B cell (primary cell): Measurements from ENCODE around the gene SLC25A24. TPM values are rescaled to one million over a fixed set of nuclear protein-coding genes. Genes with fewer than 3 reads are reported as not detected.

Experiments used
- ATAC-seq: fragments of 200-7000 bp; cut with Tn5 transposase; one replicate; pipeline ENCODE4 v1.10.0; 2021; ENCODE audit warnings: low read depth, mild to moderate bottlenecking, moderate number of reproducible peaks, moderate library complexity
- CTCF ChIA-PET: fragments of 350-600 bp; sonication (Branson Sonifier 250); formaldehyde crosslinking; loops from one replicate; lab custom pipeline; 2021; ENCODE audit warnings: antibody characterized with exemption, inconsistent platforms; lab: Charles Lee
- POLR2A ChIA-PET: fragments of 350-600 bp; sonication (Branson Sonifier 250); formaldehyde crosslinking; loops from one replicate; lab custom pipeline; 2021; ENCODE audit warnings: antibody characterized with exemption; lab: Charles Lee
- DNase-seq: peaks from one replicate; pipeline ENCODE4 v3.0.0; 2013
- H2AFZ ChIP-seq: 2 replicates; pipeline ENCODE4 v1.6.1; 2012; ENCODE audit warnings: mild to moderate bottlenecking, low read depth, low read length; ENCODE audit not compliant: insufficient read depth, poor library complexity, severe bottlenecking
- H3K27ac ChIP-seq, 2 donors: 1 replicate in 1 of 2; 2 replicates in 1 of 2; pipeline ENCODE4 v1.5.1; 2012 to 2013; ENCODE audit warnings: low read length in 2 of 2, mild to moderate bottlenecking in 2 of 2, moderate library complexity in 1 of 2
- H3K27me3 ChIP-seq, 4 experiments: fragments of 200-600 bp in 1 of 4; sonication (generic) in 1 of 4; replicated peaks in 1 of 4; 1 replicate in 2 of 4; 2 replicates in 2 of 4; pipeline versions ENCODE4 v1.6.1 to v1.7.0; 2013 to 2016; ENCODE audit warnings: low read length in 3 of 4, mild to moderate bottlenecking in 2 of 4, mixed read lengths in 1 of 4, moderate library complexity in 1 of 4; ENCODE audit not compliant: insufficient read depth in 4 of 4, control insufficient read depth in 3 of 4; ENCODE audit errors: control extremely low read depth in 1 of 4
- H3K36me3 ChIP-seq, 2 experiments: replicated peaks in 1 of 2; 1 replicate in 1 of 2; 2 replicates in 1 of 2; pipeline versions ENCODE4 v1.6.1 to v1.7.1; 2013; ENCODE audit warnings: low read length in 1 of 2; ENCODE audit not compliant: insufficient read depth in 2 of 2, control insufficient read depth in 1 of 2; ENCODE audit errors: control extremely low read depth in 1 of 2, extremely low read depth in 1 of 2
- H3K4me1 ChIP-seq, 2 donors: fragments of 200-600 bp in 1 of 2; sonication (generic) in 1 of 2; 1 replicate in 1 of 2; 2 replicates in 1 of 2; pipeline versions ENCODE4 v1.5.1 to v1.6.1; 2013 to 2017; ENCODE audit warnings: low read length in 2 of 2; ENCODE audit not compliant: control insufficient read depth in 2 of 2, insufficient read depth in 2 of 2
- H3K4me2 ChIP-seq: replicated peaks from 2 replicates; pipeline ENCODE3; 2012; ENCODE audit warnings: mild to moderate bottlenecking, low read depth, low read length; ENCODE audit not compliant: poor library complexity, severe bottlenecking
- H3K4me3 ChIP-seq, 5 experiments: fragments of 200-600 bp in 1 of 5; sonication (generic) in 1 of 5; 1 replicate in 3 of 5; 2 replicates in 2 of 5; pipeline versions ENCODE4 v1.5.1 to v1.7.0; 2011 to 2016; ENCODE audit warnings: low read length in 4 of 5, mild to moderate bottlenecking in 4 of 5, low read depth in 2 of 5, control low read depth in 1 of 5, moderate library complexity in 1 of 5; ENCODE audit not compliant: insufficient read depth in 1 of 5; ENCODE audit errors: control extremely low read depth in 1 of 5, extremely low read depth in 1 of 5
- H3K79me2 ChIP-seq: fragments of 200-600 bp; sonication (generic); one replicate; pipeline ENCODE4 v1.6.0; 2016; ENCODE audit warnings: low read length; ENCODE audit not compliant: control insufficient read depth, insufficient read depth
- H3K9ac ChIP-seq: fragments of 200-600 bp; sonication (generic); 2 replicates; pipeline ENCODE4 v1.6.1; 2017; ENCODE audit warnings: mild to moderate bottlenecking, low read length, moderate library complexity
- H3K9me3 ChIP-seq, 3 donors: one replicate each; pipeline versions ENCODE4 v1.6.1 to v1.7.1; 2013; ENCODE audit warnings: low read length in 2 of 3; ENCODE audit not compliant: control insufficient read depth in 2 of 3, insufficient read depth in 1 of 3; ENCODE audit errors: control extremely low read depth in 1 of 3
- H4K20me1 ChIP-seq: 2 replicates; pipeline ENCODE4 v1.6.0; 2012; ENCODE audit warnings: mild to moderate bottlenecking, low read length; ENCODE audit not compliant: insufficient read depth, control insufficient read depth, poor library complexity, severe bottlenecking
- H3K27ac Mint-ChIP-seq: one replicate; pipeline ENCODE4 v1.8.0; 2021; ENCODE audit warnings: mixed read lengths
- H3K27me3 Mint-ChIP-seq: one replicate; pipeline ENCODE4 v1.8.0; 2021; ENCODE audit warnings: mixed read lengths
- H3K4me1 Mint-ChIP-seq: one replicate; pipeline ENCODE4 v1.8.0; 2021; ENCODE audit warnings: mixed read lengths
- H3K4me3 Mint-ChIP-seq: one replicate; pipeline ENCODE4 v1.8.0; 2021; ENCODE audit warnings: mixed read lengths
- H3K9me3 Mint-ChIP-seq: one replicate; pipeline ENCODE4 v1.8.0; 2022; ENCODE audit warnings: mixed read lengths; ENCODE audit not compliant: insufficient read depth
- EZH2 ChIP-seq: IDR thresholded peaks from 2 replicates; pipeline ENCODE4 v1.6.1; 2012; ENCODE audit warnings: borderline replicate concordance, low read depth, mild to moderate bottlenecking, moderate library complexity, low read length; ENCODE audit not compliant: insufficient read depth, poor library complexity, severe bottlenecking
- WGBS: methylation state at CpG from one replicate; pipeline ENCODE4 v1.1.5; 2013; ENCODE audit warnings: missing lambda C conversion rate; ENCODE audit not compliant: insufficient coverage; 5-methylcytosine and 5-hydroxymethylcytosine counted together
- intact Hi-C: fragments of 100-400 bp; cut with micrococcal nuclease; formaldehyde crosslinking; loops from one replicate; pipeline ENCODE4 v1.10.0; 2022
- polyA plus RNA-seq: library from polyadenylated mRNA; depleted of rRNA; stranded (reverse); fragments of >200 nt; gene quantifications from 2 replicates; pipeline ENCODE4 v1.2.3, GENCODE V29; 2012
- total RNA-seq, 2 donors: library from RNA; stranded (reverse); fragments of 120-200 nt in 1 of 2; gene quantifications; 1 replicate in 1 of 2; 2 replicates in 1 of 2; pipeline versions ENCODE4 v1.2.3 to v1.2.4, GENCODE V29; 2013 to 2022
- TF ChIP-seq, protein P1 (sequence below): fragments of 200-600 bp; IDR thresholded peaks from one replicate; pipeline ENCODE4 v1.8.0; 2022; ENCODE audit warnings: antibody characterized with exemption, mild to moderate bottlenecking

Gene SLC25A24
- total and polyA plus RNA-seq, 2 donors (not counting 1 experiment from before 2014, with no cell fraction given), result 6.0 to 25.6 TPM

GRCh38 chr1:108158893-108159453 is 41.2 kb downstream of the SLC25A24 start:
- ATAC-seq (no peak), DNase-seq (no peak)
- Histone ChIP-seq H3K27me3 (no peaks in the 10 kb centered on the region), H3K4me3 (no peak overlapping the region), H3K36me3 (peaks cover 7 to 10% of the 10 kb centered on the region in 2 experiments), H3K4me1 (no peaks in the 10 kb centered on the region), H4K20me1 (no peaks in the 10 kb centered on the region), H3K4me2 (no peak overlapping the region), H2AFZ (no peak overlapping the region), H3K9me3 (peaks cover 0 to 5% (median 0%) of the 10 kb centered on the region in 3 donors), H3K9ac (no peak overlapping the region), H3K79me2 (no peaks in the 10 kb centered on the region), H3K27ac (no peak overlapping the region)
- Mint-ChIP-seq H3K4me3 (no peak overlapping the region), H3K9me3 (no peaks in the 10 kb centered on the region), H3K27ac (no peak overlapping the region), H3K27me3 (no peaks in the 10 kb centered on the region), H3K4me1 (no peaks in the 10 kb centered on the region)
- CTCF ChIA-PET, result no interaction called here
- POLR2A ChIA-PET, result no interaction called here
- no peak for TF ChIP-seq EZH2
- TF ChIP-seq, protein P1, sequence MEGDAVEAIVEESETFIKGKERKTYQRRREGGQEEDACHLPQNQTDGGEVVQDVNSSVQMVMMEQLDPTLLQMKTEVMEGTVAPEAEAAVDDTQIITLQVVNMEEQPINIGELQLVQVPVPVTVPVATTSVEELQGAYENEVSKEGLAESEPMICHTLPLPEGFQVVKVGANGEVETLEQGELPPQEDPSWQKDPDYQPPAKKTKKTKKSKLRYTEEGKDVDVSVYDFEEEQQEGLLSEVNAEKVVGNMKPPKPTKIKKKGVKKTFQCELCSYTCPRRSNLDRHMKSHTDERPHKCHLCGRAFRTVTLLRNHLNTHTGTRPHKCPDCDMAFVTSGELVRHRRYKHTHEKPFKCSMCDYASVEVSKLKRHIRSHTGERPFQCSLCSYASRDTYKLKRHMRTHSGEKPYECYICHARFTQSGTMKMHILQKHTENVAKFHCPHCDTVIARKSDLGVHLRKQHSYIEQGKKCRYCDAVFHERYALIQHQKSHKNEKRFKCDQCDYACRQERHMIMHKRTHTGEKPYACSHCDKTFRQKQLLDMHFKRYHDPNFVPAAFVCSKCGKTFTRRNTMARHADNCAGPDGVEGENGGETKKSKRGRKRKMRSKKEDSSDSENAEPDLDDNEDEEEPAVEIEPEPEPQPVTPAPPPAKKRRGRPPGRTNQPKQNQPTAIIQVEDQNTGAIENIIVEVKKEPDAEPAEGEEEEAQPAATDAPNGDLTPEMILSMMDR, result no peak
- 100% methylated on average over 6 of the region's 7 CpGs for WGBS
- intact Hi-C loops, result no loop called here

- TF ChIP-seq, protein P1, result no peak
- TF ChIP-seq EZH2, result no peak
- ATAC-seq, result no peak
- no peak overlapping the region for H3K4me2 ChIP-seq
- no peak overlapping the region for H3K9ac ChIP-seq
- H3K27me3 ChIP-seq, result no peaks in the 10 kb centered on the region
- DNase-seq, result no peak
- intact Hi-C loops, result no loop called here
- H3K36me3 ChIP-seq, result peaks cover 20 to 35% of the 10 kb centered on the region in 2 experiments
- no peaks in the 10 kb centered on the region for H3K9me3 ChIP-seq
- Mint-ChIP-seq H3K4me3 (no peak overlapping the region), H3K27me3 (no peaks in the 10 kb centered on the region), H3K9me3 (no peaks in the 10 kb centered on the region), H3K4me1 (no peaks in the 10 kb centered on the region), H3K27ac (no peak overlapping the region)
- no peak overlapping the region for H2AFZ ChIP-seq
- no peaks in the 10 kb centered on the region for H4K20me1 ChIP-seq
- ChIA-PET POLR2A (no interaction called here), CTCF (no interaction called here)
- H3K27ac ChIP-seq, result no peak overlapping the region
- H3K4me3 ChIP-seq, result no peak overlapping the region
- H3K79me2 ChIP-seq, result no peaks in the 10 kb centered on the region
- no CpG with 5 or more reads among the region's 4 CpGs for WGBS
- no peaks in the 10 kb centered on the region for H3K4me1 ChIP-seq
These were observed 45.8 kb downstream of the SLC25A24 start for GRCh38 chr1:108154314-108154713.
